Measurements from ENCODE around the gene TMPRSS11E.
A peak's percentile ranks its signal among the peaks of the same experiment; 100 is the strongest.
"Not testable (repeated sequence)": the region's sequence is repeated elsewhere in the genome, so short reads cannot be mapped to it uniquely, and the experiment has no call there.

The TMPRSS11E gene, protein sequence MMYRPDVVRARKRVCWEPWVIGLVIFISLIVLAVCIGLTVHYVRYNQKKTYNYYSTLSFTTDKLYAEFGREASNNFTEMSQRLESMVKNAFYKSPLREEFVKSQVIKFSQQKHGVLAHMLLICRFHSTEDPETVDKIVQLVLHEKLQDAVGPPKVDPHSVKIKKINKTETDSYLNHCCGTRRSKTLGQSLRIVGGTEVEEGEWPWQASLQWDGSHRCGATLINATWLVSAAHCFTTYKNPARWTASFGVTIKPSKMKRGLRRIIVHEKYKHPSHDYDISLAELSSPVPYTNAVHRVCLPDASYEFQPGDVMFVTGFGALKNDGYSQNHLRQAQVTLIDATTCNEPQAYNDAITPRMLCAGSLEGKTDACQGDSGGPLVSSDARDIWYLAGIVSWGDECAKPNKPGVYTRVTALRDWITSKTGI

GRCh38 chr4:68447201-68447600 is at the start of gene TMPRSS11E:
TMPRSS11E (plus strand) TSS chr4:68447463; CDS start chr4:68447513, 50 bp downstream.
- no peak for DNase-seq

- DNase-seq: no peak
Measured at GRCh38 chr4:68399306-68399705, 48.0 kb upstream of the TMPRSS11E start.

DNA sequence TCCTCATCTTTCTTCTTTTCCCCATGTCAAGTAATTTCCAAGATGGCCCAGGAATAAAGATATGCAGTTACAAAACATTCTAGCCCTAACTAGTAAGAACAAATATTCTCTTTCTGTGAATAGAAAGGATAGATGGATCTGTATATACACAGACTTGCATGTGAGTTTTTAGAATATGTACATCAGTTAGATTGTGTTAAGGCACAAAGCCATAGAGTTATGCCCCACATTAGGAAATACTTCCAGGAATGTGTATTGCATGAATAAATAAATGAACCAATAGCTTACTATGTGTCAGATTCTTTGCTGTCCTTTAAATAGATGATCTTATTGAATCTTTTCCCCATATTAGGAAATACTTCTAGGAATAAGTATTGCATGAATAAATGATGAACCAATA is 46.0 kb upstream of the TMPRSS11E start:
- DNase-seq: no peak

GRCh38 chr4:68404153-68404552 is 43.1 kb upstream of the TMPRSS11E start:
- no peak for DNase-seq

DNA sequence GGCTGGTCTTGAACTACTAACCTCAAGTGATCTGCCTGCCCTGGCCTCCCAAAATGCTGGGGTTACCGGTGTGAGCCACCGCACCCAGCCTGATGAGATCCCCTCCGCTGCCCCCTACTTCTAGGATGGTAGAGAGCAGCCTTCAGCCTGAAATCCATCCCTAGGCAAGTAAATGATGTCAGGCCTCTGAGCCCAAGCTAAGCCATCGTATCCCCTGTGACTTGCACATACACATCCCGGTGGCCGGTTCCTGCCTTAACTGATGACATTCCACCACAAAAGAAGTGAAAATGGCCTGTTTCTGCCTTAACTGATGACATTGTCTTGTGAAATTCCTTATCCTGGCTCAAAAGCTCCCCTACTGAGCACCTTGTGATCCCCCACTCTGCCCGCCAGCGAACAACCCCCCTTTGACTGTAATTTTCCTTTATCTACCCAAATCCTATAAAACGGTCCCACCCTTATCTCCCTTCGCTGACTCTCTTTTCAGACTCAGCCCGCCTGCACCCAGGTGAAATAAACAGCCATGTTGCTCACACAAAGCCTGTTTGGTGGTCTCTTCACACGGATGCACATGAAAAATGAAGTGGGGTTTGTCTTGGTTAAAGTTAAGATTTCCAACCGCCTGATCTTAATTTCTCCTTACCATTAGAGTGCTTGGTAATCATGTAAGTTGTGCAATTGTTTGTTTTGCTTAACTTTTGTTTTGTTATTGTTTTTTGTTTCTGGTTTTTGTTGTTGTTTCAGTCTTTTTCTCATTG is 41.4 kb upstream of the TMPRSS11E start:
- not testable (repeated sequence) for DNase-seq

- no peak for DNase-seq
Measured at GRCh38 chr4:68406479-68406859, 40.8 kb upstream of the TMPRSS11E start.

DNA sequence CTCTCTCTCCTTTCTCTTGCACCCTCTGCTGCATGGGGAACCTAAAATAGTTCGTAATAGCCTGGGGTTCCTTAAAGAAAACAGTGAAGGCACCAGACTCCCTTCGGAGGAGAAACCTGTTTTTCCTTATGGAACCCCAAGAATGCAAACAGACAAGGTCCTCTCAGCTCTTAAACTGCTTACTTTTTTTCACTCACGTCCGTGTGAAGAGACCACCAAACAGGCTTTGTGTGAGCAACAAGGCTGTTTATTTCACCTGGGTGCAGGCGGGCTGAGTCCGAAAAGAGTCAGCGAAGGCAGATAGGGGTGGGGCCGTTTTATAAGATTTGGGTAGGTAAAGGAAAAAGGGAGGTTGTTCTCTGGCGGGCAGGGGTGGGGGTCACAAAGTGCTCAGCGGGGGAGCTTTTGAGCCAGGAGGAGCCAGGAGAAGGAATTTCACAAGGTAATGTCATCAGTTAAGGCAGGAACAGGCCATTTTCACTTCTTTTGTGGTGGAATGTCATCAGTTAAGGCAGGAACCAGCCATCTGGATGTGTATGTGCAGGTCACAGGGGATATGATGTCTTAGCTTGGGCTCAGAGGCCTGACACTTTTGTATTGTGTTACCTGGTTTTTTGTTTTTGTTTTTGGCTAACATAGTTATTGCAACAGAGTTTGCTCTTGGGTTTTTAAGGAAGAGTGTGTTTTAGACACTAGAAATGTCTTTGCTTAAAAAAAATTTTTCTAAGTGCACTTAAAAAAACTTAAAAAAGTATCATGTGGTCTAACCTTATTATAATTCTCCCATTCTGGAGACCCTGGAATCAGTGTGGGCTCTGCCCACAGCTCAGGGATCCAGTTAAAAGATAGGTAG is 40.0 kb upstream of the TMPRSS11E start:
- not testable (repeated sequence) for DNase-seq

DNA sequence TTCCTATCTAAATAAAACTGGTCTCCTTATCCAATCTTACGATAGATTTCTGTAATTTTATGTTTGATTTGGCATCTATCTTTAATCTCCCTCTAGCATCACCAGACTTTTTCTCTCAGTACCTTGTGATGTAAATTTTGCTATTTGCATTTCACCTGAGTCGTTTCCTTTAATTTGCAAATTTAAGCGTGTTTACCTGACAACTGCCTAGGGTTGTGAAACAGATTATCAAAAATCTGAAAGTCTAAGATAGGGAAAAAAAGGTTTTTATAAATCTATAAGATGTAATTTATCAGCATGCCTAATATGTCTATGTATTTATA is 39.4 kb upstream of the TMPRSS11E start:
- DNase-seq: no peak

GRCh38 chr4:68410149-68410548 is 37.1 kb upstream of the TMPRSS11E start:
- DNase-seq: no peak

GRCh38 chr4:68410643-68411042 is 36.6 kb upstream of the TMPRSS11E start:
- no peak for DNase-seq

DNA sequence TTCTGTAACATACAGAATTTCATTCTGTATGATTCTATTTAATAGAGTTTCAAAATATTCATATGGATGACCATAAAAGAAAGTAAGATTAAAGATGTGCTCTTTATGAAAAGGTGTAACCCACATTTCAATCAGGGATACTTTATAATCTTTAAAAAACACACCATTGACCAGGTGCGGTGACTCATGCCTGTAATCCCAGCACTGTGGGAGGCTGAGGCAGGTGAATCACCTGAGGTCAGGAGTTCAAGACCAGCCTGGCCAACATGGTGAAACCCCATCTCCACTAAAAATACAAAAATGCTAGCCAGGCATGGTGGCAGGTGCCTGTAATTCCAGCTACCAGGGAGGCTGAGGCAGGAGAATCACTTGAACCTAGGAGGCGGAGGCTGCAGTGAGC is 35.2 kb upstream of the TMPRSS11E start:
- DNase-seq: peak; percentile 13

- no peak for DNase-seq
Measured at GRCh38 chr4:68416591-68416990, 30.7 kb upstream of the TMPRSS11E start.

DNA sequence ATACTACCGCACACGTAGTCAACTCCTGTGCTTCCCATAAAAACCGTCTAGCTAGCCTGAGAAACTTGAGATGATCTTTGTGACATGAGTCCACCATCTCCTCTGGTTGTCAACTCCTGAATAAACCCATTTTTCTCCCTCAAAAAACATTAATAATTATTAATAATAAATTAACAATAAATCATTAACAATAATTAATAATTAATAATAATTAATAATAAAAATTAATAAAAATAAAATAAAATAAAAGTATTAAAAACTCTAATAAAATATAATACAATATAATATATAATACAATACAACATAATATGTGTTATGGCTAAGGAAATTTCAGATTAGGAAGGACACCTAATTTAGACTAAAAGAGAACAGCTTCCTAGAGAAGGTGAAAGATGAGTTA is 20.7 kb upstream of the TMPRSS11E start:
- no peak for DNase-seq

DNA sequence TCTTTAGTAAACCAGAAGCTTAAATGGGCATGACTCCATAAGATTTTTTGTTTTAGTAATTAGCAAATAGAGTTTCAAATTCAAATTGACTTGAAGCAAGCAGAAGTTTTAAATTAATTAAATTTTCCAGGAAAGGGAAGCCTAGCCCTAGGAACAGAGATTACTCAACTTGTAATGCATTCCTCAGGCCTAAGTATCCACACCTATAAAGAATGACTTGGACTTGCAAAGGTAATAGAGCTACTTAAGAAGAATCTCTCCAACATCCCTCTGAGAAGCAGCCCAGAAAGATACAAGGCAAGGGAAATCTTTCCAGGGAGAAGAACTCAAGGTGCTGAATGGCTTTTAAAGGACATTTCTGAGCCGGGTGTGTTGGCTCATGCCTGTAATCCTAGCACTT is 16.9 kb upstream of the TMPRSS11E start:
- DNase-seq: no peak

GRCh38 chr4:68432320-68432719 is 14.9 kb upstream of the TMPRSS11E start:
- no peak for DNase-seq

DNA sequence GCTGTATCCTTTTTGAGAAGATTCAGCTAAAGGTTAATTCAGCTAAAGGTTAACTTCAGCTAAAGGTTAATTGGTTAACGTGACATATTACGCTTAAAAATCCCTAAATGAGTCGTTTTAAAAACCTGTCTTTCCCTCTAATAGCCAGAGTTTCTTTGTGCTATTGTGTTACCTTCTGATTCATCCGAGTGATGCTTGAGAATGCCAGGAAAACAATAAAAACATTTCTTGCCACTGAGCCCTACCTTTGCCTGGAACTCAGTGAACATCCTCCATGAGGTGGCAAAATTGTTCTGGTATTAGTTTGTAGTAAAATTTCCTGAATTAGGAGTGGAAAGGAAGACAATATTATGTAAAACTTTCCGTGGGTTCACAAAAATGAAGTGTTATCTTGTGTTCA is 13.7 kb upstream of the TMPRSS11E start:
- DNase-seq: no peak

DNA sequence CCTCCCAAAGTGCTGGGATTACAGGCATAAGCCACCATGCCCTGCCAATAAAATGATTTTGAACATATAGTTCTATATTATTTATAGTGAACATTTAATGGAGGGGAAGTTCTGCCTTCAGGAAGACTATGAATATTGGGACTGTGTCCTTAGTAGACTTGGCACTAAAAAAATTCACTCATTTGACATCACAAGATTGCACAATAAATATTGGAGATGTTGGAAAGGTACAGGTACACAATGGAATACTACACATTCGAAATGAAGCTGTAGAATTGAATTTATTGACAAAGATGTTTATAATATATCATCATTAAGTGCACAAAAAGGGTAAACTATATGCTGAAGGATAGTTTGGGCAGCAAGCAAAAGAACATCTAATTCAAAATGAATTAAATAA is 13.0 kb upstream of the TMPRSS11E start:
- DNase-seq: no peak

GRCh38 chr4:68434836-68435235 is 12.4 kb upstream of the TMPRSS11E start:
- DNase-seq: no peak

DNA sequence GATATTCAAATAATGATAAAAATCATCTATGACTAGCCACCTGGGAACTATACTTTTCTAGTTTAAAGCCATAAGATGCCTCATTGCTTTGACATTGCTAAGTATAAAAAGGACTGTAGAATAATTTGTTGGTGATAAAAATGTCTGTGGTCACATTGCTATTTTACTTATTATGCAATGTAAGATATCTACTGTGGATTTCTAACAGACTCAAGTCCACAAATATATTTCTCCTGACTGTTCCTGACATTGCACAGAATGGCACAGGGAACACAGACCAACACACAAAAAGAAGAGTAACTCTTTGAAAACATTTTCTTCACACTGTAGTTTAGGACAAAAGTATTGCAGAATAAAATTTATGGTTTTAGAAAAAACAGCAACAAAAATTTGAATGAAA is 2.2 kb upstream of the TMPRSS11E start:
- no peak for DNase-seq

GRCh38 chr4:68451246-68452211 is 4.3 kb downstream of the TMPRSS11E start:
- no peak for DNase-seq

DNA sequence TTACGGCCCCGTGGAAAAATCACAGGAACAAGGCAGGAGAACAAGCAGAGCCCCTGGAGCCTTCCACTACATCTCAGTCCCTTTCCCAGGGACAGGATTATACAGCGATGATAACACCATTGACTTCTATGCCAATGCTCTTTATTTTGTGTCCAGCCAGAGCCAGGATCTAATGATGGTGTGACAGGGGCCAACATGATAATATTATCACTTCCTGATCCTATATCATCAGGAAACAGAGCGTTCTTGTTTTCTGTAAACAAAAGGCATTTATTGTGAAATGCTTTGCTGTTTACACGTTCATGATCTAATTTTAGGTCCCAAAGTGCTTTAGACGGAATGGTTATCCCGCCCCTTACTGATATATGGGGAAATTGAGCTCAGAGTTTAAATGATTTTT is 12.8 kb downstream of the TMPRSS11E start:
- DNase-seq: no peak

DNA sequence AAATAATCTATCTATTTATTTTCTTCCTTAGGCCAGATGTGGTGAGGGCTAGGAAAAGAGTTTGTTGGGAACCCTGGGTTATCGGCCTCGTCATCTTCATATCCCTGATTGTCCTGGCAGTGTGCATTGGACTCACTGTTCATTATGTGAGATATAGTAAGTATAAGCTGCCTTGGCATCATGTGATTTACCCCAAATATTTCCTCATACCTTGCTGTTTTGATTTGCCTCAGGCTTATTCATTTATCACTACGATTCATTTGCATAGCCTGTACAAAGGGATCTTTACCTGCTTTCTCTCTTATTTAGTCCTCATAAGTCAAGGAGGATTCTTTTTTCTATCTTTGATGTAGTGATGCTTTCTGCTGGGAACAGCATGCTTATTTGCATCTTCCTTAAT is 14.5 kb downstream of the TMPRSS11E start:
- no peak for DNase-seq
